ENCODE measurements around the gene TNNI3. TPM values are rescaled to one million over a fixed set of nuclear protein-coding genes. Genes with fewer than 3 reads are reported as not detected.
"Not testable (repeated sequence)": the region's sequence is repeated elsewhere in the genome, so short reads cannot be mapped to it uniquely, and the experiment has no call there.

The TNNI3 gene
- polyA plus RNA-seq, 6 donors from 2014 or later, result not detected

GRCh38 chr19:55179606-55180484 is 22.3 kb upstream of the TNNI3 start, which contains the start of gene SYT5:
TSS of gene SYT5 (minus strand) at chr19:55180289. CDS start at chr19:55179041, 1,248 bp downstream.
- Mint-ChIP-seq H3K9me3 (peaks cover 0 to 6% (median 0%) of the 10 kb centered on the region in 7 donors), H3K27me3 (peaks cover 45 to 90% (median 83%) of the 10 kb centered on the region in 3 donors), H3K4me3 (peak within 1 kb of the TSS; percentile 68 to 91 (median 84)), H3K36me3 (peaks cover 0 to 6% of the 10 kb centered on the region in 2 donors), H3K27ac (peak within 1 kb of the TSS; percentile 94 to 100 (median 99)), H3K4me1 (peaks cover 29 to 32% (median 31%) of the 10 kb centered on the region in 3 donors)
- ATAC-seq (ENCODE audit: low read depth in 2 of 2) (peak; percentile 17 to 18), DNase-seq (peak; percentile 43)

- H3K36me3 Mint-ChIP-seq, result peaks cover 0 to 7% of the 10 kb centered on the region in 2 donors
- DNase-seq (peak; percentile 97), ATAC-seq (ENCODE audit: low read depth in 2 of 2) (peak; percentile 85 to 86)
- peak overlapping the region; percentile 94 to 100 (median 99) for H3K27ac Mint-ChIP-seq
- H3K4me1 Mint-ChIP-seq, result peaks cover 32 to 37% (median 33%) of the 10 kb centered on the region in 3 donors
- peaks cover 0 to 6% (median 0%) of the 10 kb centered on the region in 7 donors for H3K9me3 Mint-ChIP-seq
- H3K4me3 Mint-ChIP-seq, result peak overlapping the region; percentile 68 to 91 (median 84)
- peaks cover 50 to 92% (median 88%) of the 10 kb centered on the region in 3 donors for H3K27me3 Mint-ChIP-seq
These were observed 21.5 kb upstream of the TNNI3 start for GRCh38 chr19:55178781-55179599.

GRCh38 chr19:55176076-55176475 is 18.5 kb upstream of the TNNI3 start:
- peak overlapping the region in 1 of 6 donors; percentile 33 for H3K27ac Mint-ChIP-seq
- ATAC-seq (ENCODE audit: low read depth in 2 of 2) (no peak), DNase-seq (no peak)
- peaks cover 60 to 97% (median 93%) of the 10 kb centered on the region in 3 donors for H3K27me3 Mint-ChIP-seq
- H3K4me3 Mint-ChIP-seq, result peak overlapping the region in 2 of 8 donors; percentile 19 to 43
- peaks cover 45 to 50% (median 49%) of the 10 kb centered on the region in 3 donors for H3K4me1 Mint-ChIP-seq
- peaks cover 0 to 26% of the 10 kb centered on the region in 2 donors for H3K36me3 Mint-ChIP-seq
- peaks cover 5 to 11% (median 6%) of the 10 kb centered on the region in 7 donors for H3K9me3 Mint-ChIP-seq

- Mint-ChIP-seq H3K4me1 (peaks cover 37 to 46% (median 43%) of the 10 kb centered on the region in 3 donors), H3K9me3 (peaks cover 5 to 11% (median 6%) of the 10 kb centered on the region in 7 donors), H3K36me3 (peaks cover 0 to 26% of the 10 kb centered on the region in 2 donors), H3K27me3 (peaks cover 56 to 97% (median 93%) of the 10 kb centered on the region in 3 donors), H3K27ac (peak overlapping the region in 3 of 6 donors; percentile 59 to 74 (median 61)), H3K4me3 (peak overlapping the region in 2 of 8 donors; percentile 55 to 73)
- ATAC-seq (ENCODE audit: low read depth in 2 of 2) (no peak), DNase-seq (no peak)
These were observed 17.8 kb upstream of the TNNI3 start for GRCh38 chr19:55175117-55175867.

- Mint-ChIP-seq H3K27me3 (peaks cover 56 to 94% (median 93%) of the 10 kb centered on the region in 3 donors), H3K36me3 (peaks cover 0 to 26% of the 10 kb centered on the region in 2 donors), H3K4me1 (peaks cover 32 to 39% (median 38%) of the 10 kb centered on the region in 3 donors), H3K27ac (peak overlapping the region in 2 of 6 donors; percentile 61 to 70), H3K9me3 (peaks cover 4 to 11% (median 6%) of the 10 kb centered on the region in 7 donors), H3K4me3 (peak overlapping the region in 7 of 8 donors; percentile 72 to 87 (median 79))
- ATAC-seq (ENCODE audit: low read depth in 2 of 2) (no peak), DNase-seq (no peak)
These were observed 17.0 kb upstream of the TNNI3 start for GRCh38 chr19:55174425-55175116.

GRCh38 chr19:55173714-55174409 is 16.3 kb upstream of the TNNI3 start:
- ATAC-seq (ENCODE audit: low read depth in 2 of 2) (peak; percentile 50 to 61), DNase-seq (no peak)
- peaks cover 3 to 11% (median 6%) of the 10 kb centered on the region in 7 donors for H3K9me3 Mint-ChIP-seq
- peaks cover 25 to 32% (median 31%) of the 10 kb centered on the region in 3 donors for H3K4me1 Mint-ChIP-seq
- H3K27me3 Mint-ChIP-seq, result peaks cover 56 to 94% (median 94%) of the 10 kb centered on the region in 3 donors
- peak overlapping the region; percentile 66 to 87 (median 80) for H3K4me3 Mint-ChIP-seq
- H3K27ac Mint-ChIP-seq, result no peak overlapping the region
- peaks cover 0 to 26% of the 10 kb centered on the region in 2 donors for H3K36me3 Mint-ChIP-seq

- DNase-seq (no peak), ATAC-seq (ENCODE audit: low read depth in 2 of 2) (no peak)
- peaks cover 57 to 90% (median 90%) of the 10 kb centered on the region in 3 donors for H3K27me3 Mint-ChIP-seq
- H3K9me3 Mint-ChIP-seq, result peaks cover 3 to 11% (median 6%) of the 10 kb centered on the region in 7 donors
- peaks cover 22 to 26% (median 26%) of the 10 kb centered on the region in 3 donors for H3K4me1 Mint-ChIP-seq
- peaks cover 0 to 26% of the 10 kb centered on the region in 2 donors for H3K36me3 Mint-ChIP-seq
- H3K27ac Mint-ChIP-seq, result peak overlapping the region in 1 of 6 donors; percentile 56
- peak overlapping the region; percentile 66 to 87 (median 80) for H3K4me3 Mint-ChIP-seq
These were observed 15.7 kb upstream of the TNNI3 start for GRCh38 chr19:55173186-55173713.

- peak overlapping the region; percentile 53 to 81 (median 76) for H3K4me3 Mint-ChIP-seq
- H3K27ac Mint-ChIP-seq, result peak overlapping the region in 1 of 6 donors; percentile 37
- H3K4me1 Mint-ChIP-seq, result peaks cover 18 to 26% (median 22%) of the 10 kb centered on the region in 3 donors
- ATAC-seq (ENCODE audit: low read depth in 2 of 2) (no peak), DNase-seq (no peak)
- peaks cover 57 to 90% (median 88%) of the 10 kb centered on the region in 3 donors for H3K27me3 Mint-ChIP-seq
- H3K9me3 Mint-ChIP-seq, result peaks cover 3 to 11% (median 6%) of the 10 kb centered on the region in 7 donors
- peaks cover 0 to 26% of the 10 kb centered on the region in 2 donors for H3K36me3 Mint-ChIP-seq
These were observed 15.2 kb upstream of the TNNI3 start for GRCh38 chr19:55172741-55173140.

DNA sequence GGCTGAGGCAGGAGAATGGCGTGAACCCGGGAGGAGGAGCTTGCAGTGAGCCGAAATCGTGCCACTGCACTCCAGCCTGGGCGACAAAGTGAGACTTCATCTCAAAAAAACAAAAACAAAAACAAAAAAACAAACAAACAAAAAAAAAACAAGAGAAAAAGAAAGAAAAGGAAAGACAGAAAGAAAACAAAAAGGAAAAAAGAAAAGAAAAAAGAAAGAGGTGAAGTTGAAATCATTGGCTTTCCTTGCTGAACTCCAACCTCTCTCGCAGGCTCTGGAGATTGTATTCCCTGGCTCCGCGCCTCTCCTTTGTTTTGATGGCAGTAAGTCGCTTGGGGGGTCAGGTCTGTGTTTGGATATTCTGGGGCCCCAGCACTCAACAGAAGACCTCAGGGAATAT is 14.8 kb upstream of the TNNI3 start:
- Mint-ChIP-seq H3K9me3 (peaks cover 3 to 11% (median 6%) of the 10 kb centered on the region in 7 donors), H3K36me3 (peaks cover 0 to 26% of the 10 kb centered on the region in 2 donors), H3K4me3 (peak overlapping the region; percentile 53 to 81 (median 76)), H3K27me3 (peaks cover 57 to 90% (median 89%) of the 10 kb centered on the region in 3 donors), H3K4me1 (peaks cover 17 to 26% (median 23%) of the 10 kb centered on the region in 3 donors)
- H3K27ac Mint-ChIP-seq; ATAC-seq (ENCODE audit: low read depth in 2 of 2); DNase-seq: not testable (repeated sequence)

DNA sequence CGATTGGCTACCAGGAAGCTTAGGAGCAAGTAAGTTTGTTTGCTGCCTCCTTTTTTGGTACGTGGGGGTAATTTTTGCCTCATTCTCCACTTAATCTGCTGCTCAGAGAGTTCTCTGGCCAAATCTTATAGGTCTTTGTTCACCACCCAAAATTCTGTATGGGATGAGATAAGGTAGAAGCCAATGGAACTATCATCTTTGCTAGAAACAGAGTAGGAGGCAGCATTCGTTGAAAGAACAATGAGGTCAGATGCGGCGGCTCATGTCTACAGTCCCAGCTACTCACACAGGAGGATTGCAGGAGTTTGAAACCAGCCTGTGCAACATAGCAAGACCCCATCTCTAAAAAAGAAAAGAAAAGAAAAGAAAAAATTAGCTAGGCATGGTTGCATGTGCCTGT is 13.9 kb upstream of the TNNI3 start:
- DNase-seq, result no peak
- H3K27ac Mint-ChIP-seq, result peak overlapping the region in 1 of 6 donors; percentile 76
- H3K36me3 Mint-ChIP-seq, result peaks cover 7 to 33% of the 10 kb centered on the region in 2 donors
- ATAC-seq (ENCODE audit: low read depth in 2 of 2), result no peak
- peaks cover 56 to 90% (median 89%) of the 10 kb centered on the region in 3 donors for H3K27me3 Mint-ChIP-seq
- H3K4me3 Mint-ChIP-seq, result peak overlapping the region in 4 of 8 donors; percentile 34 to 81 (median 37)
- H3K9me3 Mint-ChIP-seq, result peaks cover 6 to 18% (median 12%) of the 10 kb centered on the region in 7 donors
- peaks cover 25 to 35% (median 32%) of the 10 kb centered on the region in 3 donors for H3K4me1 Mint-ChIP-seq

DNA sequence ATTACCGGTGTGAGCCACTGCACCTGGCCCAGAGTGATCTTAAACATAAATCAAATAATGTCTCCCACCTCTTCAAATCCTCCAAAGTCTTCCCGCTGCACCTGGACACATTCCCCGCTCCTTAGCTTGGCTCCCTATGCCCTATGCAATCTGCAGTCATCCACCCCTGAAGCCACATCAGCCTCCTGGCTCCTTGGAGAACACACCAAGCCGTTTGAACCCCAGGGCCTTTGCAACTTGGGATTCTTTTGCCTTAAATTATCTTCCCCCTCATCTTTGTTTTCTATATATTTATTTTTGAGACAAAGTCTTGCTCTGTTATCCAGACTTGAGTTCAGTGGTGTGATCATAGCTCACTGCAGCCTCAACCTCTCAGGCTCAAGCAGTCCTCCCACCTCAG is 11.6 kb upstream of the TNNI3 start:
- no peak for ATAC-seq (ENCODE audit: low read depth in 2 of 2)
- H3K4me3 Mint-ChIP-seq, result no peak overlapping the region
- H3K9me3 Mint-ChIP-seq, result peaks cover 6 to 25% (median 15%) of the 10 kb centered on the region in 7 donors
- peaks cover 7 to 31% of the 10 kb centered on the region in 2 donors for H3K36me3 Mint-ChIP-seq
- DNase-seq, result no peak
- H3K27me3 Mint-ChIP-seq, result peaks cover 59 to 90% (median 87%) of the 10 kb centered on the region in 3 donors
- peaks cover 25 to 33% (median 29%) of the 10 kb centered on the region in 3 donors for H3K4me1 Mint-ChIP-seq
- H3K27ac Mint-ChIP-seq, result peak overlapping the region in 1 of 6 donors; percentile 35
